ENCODE data around the gene RAC2.
A peak's percentile ranks its signal among the peaks of the same experiment; 100 is the strongest.

The RAC2 gene

DNA sequence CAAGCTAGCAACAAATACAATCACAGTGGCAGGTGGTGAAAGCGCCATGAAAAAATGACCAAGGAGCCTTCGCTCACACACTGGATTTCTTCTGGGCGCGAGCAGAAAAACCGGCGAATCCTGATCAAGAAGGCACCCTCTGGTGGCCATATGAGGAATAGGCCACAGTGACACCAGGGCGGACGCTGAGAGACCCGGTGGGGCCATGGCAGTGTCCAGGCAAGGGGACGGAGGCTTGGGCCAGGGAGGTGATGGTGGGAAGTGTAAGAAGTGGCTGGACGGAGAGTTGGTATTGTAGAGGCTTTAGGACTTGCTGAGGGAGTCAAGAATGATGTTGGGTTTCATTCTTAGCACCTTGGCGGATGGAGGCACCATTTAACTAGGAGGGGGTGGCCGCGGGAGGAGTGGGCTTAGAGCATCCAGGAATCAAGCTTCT lies 16.9 kb upstream of the RAC2 start:
- DNase-seq, result peak; percentile 70
- H3K4me3 ChIP-seq (ENCODE audit: low read depth, low read length), result peak overlapping the region; percentile 22; the same call in 1 of the 2 replicates
- H3K4me1 ChIP-seq, result peaks cover 7% of the 10 kb centered on the region
- H3K27me3 ChIP-seq, result no peaks in the 10 kb centered on the region
- H3K36me3 ChIP-seq, result no peaks in the 10 kb centered on the region
- peaks cover 10% of the 10 kb centered on the region for H3K9me3 ChIP-seq
- peak; percentile 92 for TF ChIP-seq CTCF (IDR thresholded peaks at IDR 0.05; ENCODE audit: low read depth, low read length)

- Histone ChIP-seq H3K27me3 (no peaks in the 10 kb centered on the region), H3K9me3 (peaks cover 10% of the 10 kb centered on the region), H3K4me1 (peaks cover 7% of the 10 kb centered on the region), H3K4me3 (ENCODE audit: low read depth, low read length) (peak overlapping the region; percentile 43), H3K36me3 (no peaks in the 10 kb centered on the region)
- DNase-seq, result no peak
- TF ChIP-seq CTCF (IDR thresholded peaks at IDR 0.05; ENCODE audit: low read depth, low read length), result no peak
These were observed 16.2 kb upstream of the RAC2 start for GRCh38 chr22:37260155-37260795.

- Histone ChIP-seq H3K9me3 (peaks cover 10% of the 10 kb centered on the region), H3K4me3 (ENCODE audit: low read depth, low read length) (peak overlapping the region; percentile 43), H3K27me3 (no peaks in the 10 kb centered on the region), H3K4me1 (peaks cover 7% of the 10 kb centered on the region), H3K36me3 (no peaks in the 10 kb centered on the region)
- DNase-seq, result peak; percentile 38
- TF ChIP-seq CTCF (IDR thresholded peaks at IDR 0.05; ENCODE audit: low read depth, low read length), result peak; percentile 75
These were observed 15.5 kb upstream of the RAC2 start for GRCh38 chr22:37259540-37260029.

GRCh38 chr22:37258753-37259401 lies 14.8 kb upstream of the RAC2 start:
- DNase-seq, result no peak
- Histone ChIP-seq H3K4me1 (peaks cover 7% of the 10 kb centered on the region), H3K27me3 (no peaks in the 10 kb centered on the region), H3K4me3 (ENCODE audit: low read depth, low read length) (peak overlapping the region; percentile 43; the same call in 1 of the 2 replicates), H3K9me3 (peaks cover 4% of the 10 kb centered on the region), H3K36me3 (no peaks in the 10 kb centered on the region)
- TF ChIP-seq CTCF (IDR thresholded peaks at IDR 0.05; ENCODE audit: low read depth, low read length), result no peak

GRCh38 chr22:37258005-37258752 lies 14.1 kb upstream of the RAC2 start:
- DNase-seq, result no peak
- no peaks in the 10 kb centered on the region for H3K36me3 ChIP-seq
- H3K27me3 ChIP-seq, result no peaks in the 10 kb centered on the region
- TF ChIP-seq CTCF (IDR thresholded peaks at IDR 0.05; ENCODE audit: low read depth, low read length), result 0 out of 2 replicates have a peak, but pooled peaks have one; percentile 3
- H3K4me1 ChIP-seq, result peaks cover 9% of the 10 kb centered on the region
- no peaks in the 10 kb centered on the region for H3K9me3 ChIP-seq
- no peak overlapping the region for H3K4me3 ChIP-seq (ENCODE audit: low read depth, low read length)
